Umbilical cord (tissue), 2 donors: ENCODE data around the gene PARP6. TPM values are rescaled to one million over a fixed set of nuclear protein-coding genes. Genes with fewer than 3 reads are reported as not detected.
"Not testable (repeated sequence)": the region's sequence is repeated elsewhere in the genome, so short reads cannot be mapped to it uniquely, and the experiment has no call there.

Source experiments
- DNase-seq: peaks from one replicate; pipeline ENCODE4 v3.0.0-alpha.2; 2015; ENCODE audit warnings: low spot score
- total RNA-seq: library from RNA; depleted of rRNA; stranded (reverse); fragments of >200 nt; gene quantifications from one replicate; pipeline ENCODE4 v1.2.3, GENCODE V29; 2014; ENCODE audit warnings: low replicate concordance; ENCODE audit not compliant: insufficient read depth

The PARP6 gene
- total RNA-seq, 1 donor from 2014 or later = 20.0 TPM

- DNase-seq = no peak
Measured at GRCh38 chr15:72280751-72281150, 8.4 kb upstream of the PARP6 start.

- no peak for DNase-seq
Measured at GRCh38 chr15:72278737-72279136, 6.4 kb upstream of the PARP6 start.

- DNase-seq = no peak
Measured at GRCh38 chr15:72276326-72276700, 4.0 kb upstream of the PARP6 start.

- not testable (repeated sequence) for DNase-seq
Measured at GRCh38 chr15:72275635-72276325, 3.4 kb upstream of the PARP6 start.

- DNase-seq = no peak
Measured at GRCh38 chr15:72272997-72273352, 621 bp upstream of the PARP6 start.

- DNase-seq = peak; percentile 12
Measured at GRCh38 chr15:72271895-72272212, 500 bp downstream of the PARP6 start.

- DNase-seq = no peak
Measured at GRCh38 chr15:72271221-72271620, 1.1 kb downstream of the PARP6 start.

- no peak for DNase-seq
Measured at GRCh38 chr15:72269739-72270138, 2.6 kb downstream of the PARP6 start.

GRCh38 chr15:72265031-72265430 lies 7.3 kb downstream of the PARP6 start:
- DNase-seq = no peak

GRCh38 chr15:72252663-72253299 lies 19.6 kb downstream of the PARP6 start:
- no peak for DNase-seq

- no peak for DNase-seq
Measured at GRCh38 chr15:72249142-72249810, 23.1 kb downstream of the PARP6 start.

- DNase-seq = no peak
Measured at GRCh38 chr15:72248514-72248913, 23.8 kb downstream of the PARP6 start.

GRCh38 chr15:72242775-72243370 lies 29.5 kb downstream of the PARP6 start:
- no peak for DNase-seq

- no peak for DNase-seq
Measured at GRCh38 chr15:72239652-72240051, 32.7 kb downstream of the PARP6 start.

- no peak for DNase-seq
Measured at GRCh38 chr15:72238586-72238985, 33.8 kb downstream of the PARP6 start.

GRCh38 chr15:72237853-72238224 lies 34.5 kb downstream of the PARP6 start:
- DNase-seq = no peak

- peak; percentile 81 for DNase-seq
Measured at GRCh38 chr15:72237029-72237852, 35.1 kb downstream of the PARP6 start.

GRCh38 chr15:72236381-72237003 lies 35.9 kb downstream of the PARP6 start:
- DNase-seq = no peak

GRCh38 chr15:72235298-72235697 lies 37.1 kb downstream of the PARP6 start:
- no peak for DNase-seq

GRCh38 chr15:72233769-72234168 lies 38.6 kb downstream of the PARP6 start:
- no peak for DNase-seq

GRCh38 chr15:72231833-72232478 lies 40.4 kb downstream of the PARP6 start:
- peak; percentile 89 for DNase-seq
